ENCODE results near the gene TACR3. TPM values are rescaled to one million over a fixed set of nuclear protein-coding genes. Genes with fewer than 3 reads are reported as not detected.

TACR3 gene
- polyA plus RNA-seq, 1 donor from 2014 or later: not detected

GRCh38 chr4:103720661-103721060 is 876 bp upstream of the TACR3 start:
- H3K27ac ChIP-seq (ENCODE audit: low read length): no peak overlapping the region
- H4K20me1 ChIP-seq (ENCODE audit: insufficient read depth): no peaks in the 10 kb centered on the region
- H3K9me2 ChIP-seq (ENCODE audit: insufficient read depth, low read length): no peaks in the 10 kb centered on the region
- H3K4me3 ChIP-seq (ENCODE audit: low read length): no peak overlapping the region
- no peaks in the 10 kb centered on the region for H3K9me3 ChIP-seq (ENCODE audit: low read length)
- H3K9ac ChIP-seq (ENCODE audit: low read length): no peak overlapping the region
- no peak overlapping the region for H2AFZ ChIP-seq (ENCODE audit: low read depth, low read length)
- no peaks in the 10 kb centered on the region for H3K79me2 ChIP-seq (replicated peaks; ENCODE audit: insufficient read depth, low read length)
- H3F3A ChIP-seq (ENCODE audit: insufficient read depth, low read length, poor library complexity, severe bottlenecking): no peaks in the 10 kb centered on the region
- H3K27me3 ChIP-seq (ENCODE audit: insufficient read depth, low read depth, low read length): peaks cover 8% of the 10 kb centered on the region
- no peak overlapping the region for H3K4me2 ChIP-seq (ENCODE audit: low read length)
- H3K36me3 ChIP-seq (ENCODE audit: insufficient read depth, low read length): no peaks in the 10 kb centered on the region
- TF ChIP-seq EP300 (conservative IDR thresholded peaks at IDR 0.05; ENCODE audit: poor library complexity, severe bottlenecking) (no peak), SMC3 (conservative IDR thresholded peaks at IDR 0.05; ENCODE audit: poor library complexity) (no peak), REST (IDR thresholded peaks at IDR 0.05; ENCODE audit: borderline replicate concordance) (no peak), EZH2 (IDR thresholded peaks at IDR 0.05; ENCODE audit: borderline replicate concordance, insufficient read depth, low read length, poor library complexity, severe bottlenecking) (no peak), TAF1 (IDR thresholded peaks at IDR 0.05; ENCODE audit: low read depth) (no peak), CTCF (IDR thresholded peaks at IDR 0.05; ENCODE audit: poor library complexity, severe bottlenecking) (no peak), MXI1 (conservative IDR thresholded peaks at IDR 0.05; ENCODE audit: poor library complexity, severe bottlenecking) (no peak), POLR2AphosphoS5 (IDR thresholded peaks at IDR 0.05) (no peak), RAD21 (conservative IDR thresholded peaks at IDR 0.05) (no peak)

GRCh38 chr4:103719105-103719829 is 518 bp downstream of the TACR3 start:
- Histone ChIP-seq H3K9me3 (ENCODE audit: low read length) (no peaks in the 10 kb centered on the region), H3K27ac (ENCODE audit: low read length) (no peak overlapping the region), H3K4me2 (ENCODE audit: low read length) (no peak overlapping the region), H3K9ac (ENCODE audit: low read length) (no peak overlapping the region), H3K36me3 (ENCODE audit: insufficient read depth, low read length) (no peaks in the 10 kb centered on the region), H4K20me1 (ENCODE audit: insufficient read depth) (no peaks in the 10 kb centered on the region), H3F3A (ENCODE audit: insufficient read depth, low read length, poor library complexity, severe bottlenecking) (no peaks in the 10 kb centered on the region), H3K79me2 (replicated peaks; ENCODE audit: insufficient read depth, low read length) (no peaks in the 10 kb centered on the region), H3K27me3 (ENCODE audit: insufficient read depth, low read depth, low read length) (peaks cover 8% of the 10 kb centered on the region), H2AFZ (ENCODE audit: low read depth, low read length) (no peak overlapping the region), H3K4me3 (ENCODE audit: low read length) (peak overlapping the region; percentile 57), H3K9me2 (ENCODE audit: insufficient read depth, low read length) (no peaks in the 10 kb centered on the region)
- TF ChIP-seq TAF1 (IDR thresholded peaks at IDR 0.05; ENCODE audit: low read depth): no peak
- no peak for TF ChIP-seq SMC3 (conservative IDR thresholded peaks at IDR 0.05; ENCODE audit: poor library complexity)
- TF ChIP-seq MXI1 (conservative IDR thresholded peaks at IDR 0.05; ENCODE audit: poor library complexity, severe bottlenecking): no peak
- TF ChIP-seq REST (IDR thresholded peaks at IDR 0.05; ENCODE audit: borderline replicate concordance): no peak
- TF ChIP-seq EZH2 (IDR thresholded peaks at IDR 0.05; ENCODE audit: borderline replicate concordance, insufficient read depth, low read length, poor library complexity, severe bottlenecking): no peak
- no peak for TF ChIP-seq POLR2AphosphoS5 (IDR thresholded peaks at IDR 0.05)
- no peak for TF ChIP-seq EP300 (conservative IDR thresholded peaks at IDR 0.05; ENCODE audit: poor library complexity, severe bottlenecking)
- no peak for TF ChIP-seq RAD21 (conservative IDR thresholded peaks at IDR 0.05)
- no peak for TF ChIP-seq CTCF (IDR thresholded peaks at IDR 0.05; ENCODE audit: poor library complexity, severe bottlenecking)

Data from neural cell (in vitro differentiated cells).